HCT116 (cell line): ENCODE data around the gene MCRIP1. TPM values are rescaled to one million over a fixed set of nuclear protein-coding genes. Genes with fewer than 3 reads are reported as not detected.

Experiments
- ATAC-seq: fragments of 200-7000 bp; cut with Tn5 transposase; 2 replicates; pipeline ENCODE4 v1.9.1; 2020; ENCODE audit warnings: mild to moderate bottlenecking, moderate library complexity
- BruUV-seq: library from RNA; stranded (reverse); fragments of 400-500 nt; replicated peaks from 2 replicates; lab custom pipeline; 2021; lab: Mats Ljungman, UMichigan
- CTCF ChIA-PET: fragments of 300-600 bp; sonication (Branson Sonifier 250); formaldehyde crosslinking; loops from one replicate; lab custom pipeline; 2021; ENCODE audit warnings: antibody characterized with exemption; lab: Charles Lee
- POLR2A ChIA-PET: fragments of 300-600, 350-600 bp; sonication (Branson Sonifier 250); formaldehyde crosslinking; loops from one replicate; lab custom pipeline; 2021; ENCODE audit warnings: antibody characterized with exemption; lab: Charles Lee
- RAD21 ChIA-PET, 2 experiments: fragments of 300-600 bp; sonication (Branson Sonifier 250); formaldehyde crosslinking; loops; one replicate each; lab custom pipeline; 2023; ENCODE audit warnings: low total read pairs in 2 of 2; ENCODE audit not compliant: uncharacterized antibody in 2 of 2, unreplicated experiment in 2 of 2, low non-redundant PET in 1 of 2; lab: Charles Lee
- DNase-seq: peaks from one replicate; pipeline ENCODE4 v3.0.0-alpha.2; 2010; ENCODE audit warnings: low read depth, low spot score
- H2AFZ ChIP-seq: fragments of 200-600 bp; shearing (Covaris generic), sonication (generic); 2 replicates; pipeline ENCODE4 v1.6.1; 2017; ENCODE audit warnings: low read depth, mixed run types, mixed read lengths, antibody characterized with exemption, low read length; ENCODE audit not compliant: poor library complexity, severe bottlenecking
- H3K27ac ChIP-seq: 2 replicates; pipeline ENCODE4 v1.5.1; 2012; ENCODE audit warnings: low read depth, low read length
- H3K27me3 ChIP-seq: fragments of 200-600 bp; sonication (generic); 2 replicates; pipeline ENCODE4 v1.6.1; 2016; ENCODE audit warnings: mixed run types, low read length, mixed read lengths; ENCODE audit not compliant: insufficient read depth
- H3K36me3 ChIP-seq, 2 experiments: fragments of 200-500 bp in 1 of 2; fragments of 200-600 bp in 1 of 2; sonication (Bioruptor generic) in 1 of 2; sonication (generic) in 1 of 2; 2 replicates each; pipeline versions ENCODE4 v1.5.1 to v1.6.1; 2014 to 2016; ENCODE audit warnings: low read length in 2 of 2, inconsistent platforms in 1 of 2, mixed read lengths in 1 of 2, mixed run types in 1 of 2; ENCODE audit not compliant: insufficient read depth in 2 of 2, control insufficient read depth in 1 of 2
- H3K4me1 ChIP-seq, 2 experiments: fragments of 200-600 bp in 1 of 2; sonication (generic) in 1 of 2; 2 replicates each; pipeline versions ENCODE4 v1.5.1 to v1.6.1; 2012 to 2017; ENCODE audit warnings: low read length in 2 of 2, inconsistent platforms in 1 of 2, mild to moderate bottlenecking in 1 of 2, mixed read lengths in 1 of 2, mixed run types in 1 of 2, moderate library complexity in 1 of 2; ENCODE audit not compliant: insufficient read depth in 2 of 2, control insufficient read depth in 1 of 2
- H3K4me2 ChIP-seq: fragments of 200-600 bp; sonication (generic); 2 replicates; pipeline ENCODE4 v1.6.1; 2017; ENCODE audit warnings: mixed run types, low read length, mixed read lengths
- H3K4me3 ChIP-seq, 2 experiments: fragments of 200-600 bp in 1 of 2; sonication (generic) in 1 of 2; replicated peaks in 1 of 2; 2 replicates each; pipeline ENCODE4 v1.5.1; 2011 to 2016; ENCODE audit warnings: low read length in 2 of 2, control low read depth in 1 of 2, low read depth in 1 of 2, mild to moderate bottlenecking in 1 of 2, mixed read lengths in 1 of 2, mixed run types in 1 of 2
- H3K79me2 ChIP-seq: fragments of 200-600 bp; sonication (generic); 2 replicates; pipeline ENCODE4 v1.6.1; 2017; ENCODE audit warnings: mild to moderate bottlenecking, mixed run types, low read length, moderate library complexity, mixed read lengths; ENCODE audit not compliant: insufficient read depth
- H3K9ac ChIP-seq: fragments of 200-600 bp; sonication (generic); 2 replicates; pipeline ENCODE4 v1.6.1; 2016; ENCODE audit warnings: low read length, mixed read lengths
- H3K9me2 ChIP-seq: fragments of 200-600 bp; sonication (generic), shearing (Covaris generic); 2 replicates; pipeline ENCODE4 v1.6.1; 2017; ENCODE audit warnings: mixed run types, mild to moderate bottlenecking, moderate library complexity; ENCODE audit not compliant: insufficient read depth
- H3K9me3 ChIP-seq, 2 experiments: fragments of 200-500 bp in 1 of 2; fragments of 200-600 bp in 1 of 2; sonication (Bioruptor generic) in 1 of 2; sonication (generic) in 1 of 2; 2 replicates each; pipeline ENCODE4 v1.6.1; 2014 to 2017; ENCODE audit warnings: low read length in 2 of 2, mixed read lengths in 2 of 2, inconsistent platforms in 1 of 2, low read depth in 1 of 2, mild to moderate bottlenecking in 1 of 2, mixed run types in 1 of 2, moderate library complexity in 1 of 2; ENCODE audit not compliant: control insufficient read depth in 1 of 2, insufficient read depth in 1 of 2
- H4K20me1 ChIP-seq: fragments of 200-600 bp; sonication (generic), shearing (Covaris generic); 2 replicates; pipeline ENCODE4 v1.6.1; 2017; ENCODE audit warnings: mixed run types, mild to moderate bottlenecking, moderate library complexity; ENCODE audit not compliant: insufficient read depth
- CBX3 ChIP-seq: IDR thresholded peaks from 2 replicates; pipeline ENCODE4 v1.6.1; 2012; ENCODE audit warnings: low read depth
- CEBPB ChIP-seq: IDR thresholded peaks from 2 replicates; pipeline ENCODE4 v1.6.1; 2012; ENCODE audit warnings: low read depth
- EGR1 ChIP-seq: IDR thresholded peaks from 2 replicates; pipeline ENCODE4 v1.6.1; 2012; ENCODE audit warnings: low read depth
- ELF1 ChIP-seq: IDR thresholded peaks from 2 replicates; pipeline ENCODE4 v1.6.1; 2012; ENCODE audit warnings: low read depth, borderline replicate concordance
- EZH2 ChIP-seq: fragments of 200-600 bp; sonication (generic); IDR thresholded peaks from 2 replicates; pipeline ENCODE4 v1.6.1; 2017; ENCODE audit warnings: antibody characterized with exemption, mixed run types
- EZH2phosphoT487 ChIP-seq: fragments of 200-600 bp; IDR thresholded peaks from 2 replicates; pipeline ENCODE4 v1.6.1; 2018; ENCODE audit warnings: antibody characterized with exemption, borderline replicate concordance
- FOSL1 ChIP-seq: IDR thresholded peaks from 2 replicates; pipeline ENCODE4 v1.6.1; 2012; ENCODE audit warnings: low read depth
- JUND ChIP-seq: IDR thresholded peaks from 2 replicates; pipeline ENCODE4 v1.6.1; 2012
- POLR2AphosphoS5 ChIP-seq: IDR thresholded peaks from 2 replicates; pipeline ENCODE4 v1.6.1; 2011; ENCODE audit warnings: mild to moderate bottlenecking, low read depth, low read length, moderate library complexity
- RAD21 ChIP-seq: IDR thresholded peaks from 2 replicates; pipeline ENCODE4 v1.6.1; 2012; ENCODE audit warnings: low read depth, mild to moderate bottlenecking
- SIN3A ChIP-seq: IDR thresholded peaks from 2 replicates; pipeline ENCODE4 v1.6.1; 2012; ENCODE audit warnings: low read depth
- SP1 ChIP-seq: IDR thresholded peaks from 2 replicates; pipeline ENCODE4 v1.6.1; 2012; ENCODE audit warnings: low read depth
- SRF ChIP-seq: IDR thresholded peaks from 2 replicates; pipeline ENCODE4 v1.6.1; 2012; ENCODE audit warnings: low read depth
- TCF7L2 ChIP-seq: IDR thresholded peaks from 2 replicates; pipeline ENCODE4 v1.7.0; 2011; ENCODE audit warnings: borderline replicate concordance, inconsistent platforms; ENCODE audit not compliant: insufficient read depth, insufficient read length; ENCODE audit errors: extremely low read depth
- YY1 ChIP-seq: IDR thresholded peaks from 2 replicates; pipeline ENCODE4 v1.6.1; 2011; ENCODE audit warnings: low read length, low read depth, moderate library complexity, mild to moderate bottlenecking; ENCODE audit not compliant: insufficient replicate concordance; ENCODE audit errors: extremely low read depth
- ZNF274 ChIP-seq: fragments of 200-500 bp; sonication (Bioruptor generic); IDR thresholded peaks from 2 replicates; pipeline ENCODE4 v1.6.1; 2014; ENCODE audit warnings: mild to moderate bottlenecking, low read depth, low read length, inconsistent platforms
- intact Hi-C: fragments of 100-400 bp; cut with micrococcal nuclease; formaldehyde crosslinking; loops from 2 replicates; pipeline ENCODE4 v1.10.0; 2022
- total RNA-seq: library from RNA; stranded (reverse); gene quantifications from one replicate; pipeline ENCODE4 v1.2.1, GENCODE V29; 2021; ENCODE audit not compliant: unreplicated experiment
- TF ChIP-seq, protein P1 (sequence below): IDR thresholded peaks from 2 replicates; pipeline ENCODE4 v1.6.1; 2012
- TF ChIP-seq, protein P2 (sequence below), 3 experiments: fragments of 200-600 bp in 1 of 3; sonication (generic) in 1 of 3; IDR thresholded peaks in 2 of 3; conservative IDR thresholded peaks in 1 of 3; 2 replicates each; pipeline ENCODE4 v1.5.1; 2012 to 2017; ENCODE audit warnings: low read depth in 2 of 3, low read length in 2 of 3, antibody characterized with exemption in 1 of 3, borderline replicate concordance in 1 of 3, control low read depth in 1 of 3, mild to moderate bottlenecking in 1 of 3, mixed read lengths in 1 of 3, mixed run types in 1 of 3, moderate library complexity in 1 of 3; ENCODE audit not compliant: insufficient read depth in 1 of 3
- TF ChIP-seq, protein P3 (sequence below): IDR thresholded peaks from 2 replicates; pipeline ENCODE4 v1.6.1; 2012
- TF ChIP-seq, protein P4 (sequence below): IDR thresholded peaks from 2 replicates; pipeline ENCODE4 v1.6.1; 2011; ENCODE audit warnings: mild to moderate bottlenecking, low read length, moderate library complexity; ENCODE audit not compliant: insufficient replicate concordance; ENCODE audit errors: extremely low read depth

MCRIP1 gene
- total RNA-seq, 1 experiment from 2014 or later: 59.2 TPM

DNA sequence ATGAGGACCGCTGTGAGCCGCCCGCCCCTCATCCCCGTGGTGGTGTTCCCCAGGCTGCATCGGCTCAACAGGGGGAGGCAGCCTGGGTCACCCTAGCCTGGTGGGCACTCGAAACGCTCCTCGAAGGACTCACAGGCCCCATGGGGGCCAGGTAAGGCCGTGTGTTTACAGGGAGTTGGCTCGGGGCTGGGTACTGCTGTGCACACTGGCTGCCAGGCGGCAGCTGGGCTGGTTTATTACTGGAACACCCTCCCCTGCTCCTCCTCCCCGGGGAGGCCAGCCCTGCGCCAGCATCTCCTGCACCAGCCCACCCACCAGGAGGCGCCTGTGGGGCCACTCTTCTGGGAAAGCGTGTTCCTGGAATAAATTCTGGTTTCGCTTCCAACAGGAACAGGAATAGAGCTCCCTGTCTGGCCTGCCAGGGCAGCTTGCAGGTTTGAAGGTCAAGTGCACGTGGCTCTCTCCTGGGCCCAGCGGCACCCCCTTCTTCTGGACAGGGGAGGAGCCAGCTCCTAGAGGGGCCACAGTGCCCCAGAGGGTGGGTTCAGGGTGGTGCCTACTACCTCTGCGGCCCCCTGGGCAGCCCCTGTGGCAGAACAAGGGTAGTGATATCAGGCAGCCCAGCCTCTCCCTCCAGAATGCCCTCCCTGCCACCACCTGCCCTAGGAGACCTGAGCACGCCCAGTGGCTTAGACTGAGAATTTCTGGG is 11.3 kb downstream of the MCRIP1 start:
- no TSS peak for BruUV-seq
- peak overlapping the region; percentile 41 for H3K9ac ChIP-seq
- H3K36me3 ChIP-seq: no peaks in the 10 kb centered on the region
- intact Hi-C loops: no loop called here
- no peaks in the 10 kb centered on the region for H4K20me1 ChIP-seq
- no peak overlapping the region for H2AFZ ChIP-seq
- no peaks in the 10 kb centered on the region for H3K79me2 ChIP-seq
- H3K4me2 ChIP-seq: peak overlapping the region; percentile 61
- RAD21 ChIA-PET: interaction anchor here in 1 of 2 experiments (0.9 kb wide), 1 partner anchor 27 kb away, joined by 3 read pairs; no protein-coding TSS in a partner anchor
- no peaks in the 10 kb centered on the region for H3K27me3 ChIP-seq
- H3K27ac ChIP-seq: peak overlapping the region; percentile 74
- H3K4me1 ChIP-seq: peaks cover 23 to 28% of the 10 kb centered on the region in 2 experiments
- H3K4me3 ChIP-seq: 0 out of 4 replicates have a peak overlapping the region, but pooled peaks of 1 of the 2 experiments have one; percentile 6
- DNase-seq (peak; percentile 40), ATAC-seq (peak; percentile 95)
- no peaks in the 10 kb centered on the region for H3K9me2 ChIP-seq
- CTCF ChIA-PET: interaction anchor here (0.7 to 1.6 kb wide), 13 partner anchors 11 to 119 kb away, joined by 3 to 10 read pairs (median 4); partner anchors contain the start of genes MCRIP1, MRPL12 and P4HB
- H3K9me3 ChIP-seq: no peaks in the 10 kb centered on the region
- POLR2A ChIA-PET: interaction anchor here (1.0 to 2.4 kb wide), 3 partner anchors 12 to 45 kb away, joined by 3 to 8 read pairs (median 5); partner anchors contain the start of gene MCRIP1
- TF ChIP-seq, protein P1, sequence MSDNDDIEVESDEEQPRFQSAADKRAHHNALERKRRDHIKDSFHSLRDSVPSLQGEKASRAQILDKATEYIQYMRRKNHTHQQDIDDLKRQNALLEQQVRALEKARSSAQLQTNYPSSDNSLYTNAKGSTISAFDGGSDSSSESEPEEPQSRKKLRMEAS: peak; percentile 67
- TF ChIP-seq SP1 (no peak), JUND (no peak), CBX3 (no peak), EZH2 (no peak), CEBPB (no peak), SRF (no peak), ELF1 (no peak), RAD21 (peak; percentile 73), YY1 (peak; percentile 33), EGR1 (no peak), SIN3A (no peak), TCF7L2 (no peak), FOSL1 (no peak), EZH2phosphoT487 (no peak), ZNF274 (no peak), POLR2AphosphoS5 (peak; percentile 32; the same call in 1 of the 2 replicates)
- TF ChIP-seq, protein P2, sequence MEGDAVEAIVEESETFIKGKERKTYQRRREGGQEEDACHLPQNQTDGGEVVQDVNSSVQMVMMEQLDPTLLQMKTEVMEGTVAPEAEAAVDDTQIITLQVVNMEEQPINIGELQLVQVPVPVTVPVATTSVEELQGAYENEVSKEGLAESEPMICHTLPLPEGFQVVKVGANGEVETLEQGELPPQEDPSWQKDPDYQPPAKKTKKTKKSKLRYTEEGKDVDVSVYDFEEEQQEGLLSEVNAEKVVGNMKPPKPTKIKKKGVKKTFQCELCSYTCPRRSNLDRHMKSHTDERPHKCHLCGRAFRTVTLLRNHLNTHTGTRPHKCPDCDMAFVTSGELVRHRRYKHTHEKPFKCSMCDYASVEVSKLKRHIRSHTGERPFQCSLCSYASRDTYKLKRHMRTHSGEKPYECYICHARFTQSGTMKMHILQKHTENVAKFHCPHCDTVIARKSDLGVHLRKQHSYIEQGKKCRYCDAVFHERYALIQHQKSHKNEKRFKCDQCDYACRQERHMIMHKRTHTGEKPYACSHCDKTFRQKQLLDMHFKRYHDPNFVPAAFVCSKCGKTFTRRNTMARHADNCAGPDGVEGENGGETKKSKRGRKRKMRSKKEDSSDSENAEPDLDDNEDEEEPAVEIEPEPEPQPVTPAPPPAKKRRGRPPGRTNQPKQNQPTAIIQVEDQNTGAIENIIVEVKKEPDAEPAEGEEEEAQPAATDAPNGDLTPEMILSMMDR (IDR thresholded peaks at IDR 0.05 in 2 of 3, conservative IDR thresholded peaks at IDR 0.05 in 1 of 3; ENCODE audit: borderline replicate concordance in 1 of 3, insufficient read depth in 1 of 3, low read depth in 2 of 3, low read length in 2 of 3): peak; percentile 78 to 94 (median 87); a peak in 5 of 6 replicates
- TF ChIP-seq, protein P3, sequence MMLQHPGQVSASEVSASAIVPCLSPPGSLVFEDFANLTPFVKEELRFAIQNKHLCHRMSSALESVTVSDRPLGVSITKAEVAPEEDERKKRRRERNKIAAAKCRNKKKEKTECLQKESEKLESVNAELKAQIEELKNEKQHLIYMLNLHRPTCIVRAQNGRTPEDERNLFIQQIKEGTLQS: no peak
- TF ChIP-seq, protein P4, sequence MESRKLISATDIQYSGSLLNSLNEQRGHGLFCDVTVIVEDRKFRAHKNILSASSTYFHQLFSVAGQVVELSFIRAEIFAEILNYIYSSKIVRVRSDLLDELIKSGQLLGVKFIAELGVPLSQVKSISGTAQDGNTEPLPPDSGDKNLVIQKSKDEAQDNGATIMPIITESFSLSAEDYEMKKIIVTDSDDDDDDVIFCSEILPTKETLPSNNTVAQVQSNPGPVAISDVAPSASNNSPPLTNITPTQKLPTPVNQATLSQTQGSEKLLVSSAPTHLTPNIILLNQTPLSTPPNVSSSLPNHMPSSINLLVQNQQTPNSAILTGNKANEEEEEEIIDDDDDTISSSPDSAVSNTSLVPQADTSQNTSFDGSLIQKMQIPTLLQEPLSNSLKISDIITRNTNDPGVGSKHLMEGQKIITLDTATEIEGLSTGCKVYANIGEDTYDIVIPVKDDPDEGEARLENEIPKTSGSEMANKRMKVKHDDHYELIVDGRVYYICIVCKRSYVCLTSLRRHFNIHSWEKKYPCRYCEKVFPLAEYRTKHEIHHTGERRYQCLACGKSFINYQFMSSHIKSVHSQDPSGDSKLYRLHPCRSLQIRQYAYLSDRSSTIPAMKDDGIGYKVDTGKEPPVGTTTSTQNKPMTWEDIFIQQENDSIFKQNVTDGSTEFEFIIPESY: no peak
